SK-N-MC (cell line): ENCODE measurements around the gene TACR1.

Experiments used
- EZH2 ChIP-seq: fragments of 200-600 bp; sonication (generic); IDR thresholded peaks from one replicate; pipeline ENCODE4 v1.6.1; 2017; ENCODE audit warnings: antibody characterized with exemption
- FOXP2 ChIP-seq: optimal IDR thresholded peaks from 2 replicates; pipeline ENCODE3; 2011; ENCODE audit warnings: mild to moderate bottlenecking, moderate library complexity; ENCODE audit not compliant: insufficient read depth; ENCODE audit errors: extremely low read length, control extremely low read depth
- POLR2AphosphoS5 ChIP-seq: IDR thresholded peaks from 2 replicates; pipeline ENCODE4 v1.6.1; 2012; ENCODE audit warnings: mild to moderate bottlenecking, low read depth, low read length, borderline replicate concordance

- no peak for TF ChIP-seq POLR2AphosphoS5
- no peak for TF ChIP-seq EZH2
- no peak for TF ChIP-seq FOXP2
Observed at GRCh38 chr2:75064691-75065396, 134.5 kb downstream of the TACR1 start.
